NCI-H2107 treated with DMSO at 0.1 percent for 48 hours (cell line): ENCODE results near the gene ZNF580.

ENCODE experiments used
- DNase-seq: peaks from one replicate; lab custom pipeline; 2025; ENCODE audit not compliant: unreplicated experiment; lab: John Stamatoyannopoulos, UW

The ZNF580 gene

GRCh38 chr19:55688422-55689218, 47.8 kb downstream of the ZNF580 start:
- DNase-seq: peak; percentile 53

- DNase-seq: no peak
Measured at GRCh38 chr19:55689411-55690108, 48.8 kb downstream of the ZNF580 start.

- DNase-seq: no peak
Measured at GRCh38 chr19:55690109-55690768, 49.4 kb downstream of the ZNF580 start.

- DNase-seq: no peak
Measured at GRCh38 chr19:55690769-55691545, 50.2 kb downstream of the ZNF580 start.

- no peak for DNase-seq
Measured at GRCh38 chr19:55691561-55692481, 51.0 kb downstream of the ZNF580 start.

- no peak for DNase-seq
Measured at GRCh38 chr19:55692681-55693081, 51.9 kb downstream of the ZNF580 start.
